Neuronal stem cell (in vitro differentiated cells): ENCODE data around the gene FGFR2.

Experiments
- DNase-seq: peaks from one replicate; pipeline ENCODE4 v3.0.0-alpha.2; 2013; ENCODE audit warnings: low spot score
- H2AFZ ChIP-seq: one replicate; pipeline ENCODE4 v1.6.1; 2013; ENCODE audit warnings: mild to moderate bottlenecking, low read length, inconsistent platforms
- H2AK5ac ChIP-seq: 2 replicates; pipeline ENCODE4 v1.6.1; 2013; ENCODE audit warnings: low read depth, mild to moderate bottlenecking, inconsistent platforms, low read length, moderate library complexity, mixed read lengths
- H2BK120ac ChIP-seq: 2 replicates; pipeline ENCODE4 v1.6.1; 2013; ENCODE audit warnings: low read depth, mild to moderate bottlenecking, inconsistent platforms, low read length, moderate library complexity, mixed read lengths
- H2BK12ac ChIP-seq: one replicate; pipeline ENCODE4 v1.6.1; 2013; ENCODE audit warnings: low read length, inconsistent platforms
- H2BK15ac ChIP-seq: 2 replicates; pipeline ENCODE4 v1.6.1; 2013; ENCODE audit warnings: mild to moderate bottlenecking, low read length, inconsistent platforms, mixed read lengths
- H2BK5ac ChIP-seq: one replicate; pipeline ENCODE4 v1.6.1; 2013; ENCODE audit warnings: inconsistent platforms, mild to moderate bottlenecking, low read length, moderate library complexity
- H3K14ac ChIP-seq: one replicate; pipeline ENCODE4 v1.6.1; 2013; ENCODE audit warnings: low read length, inconsistent platforms
- H3K18ac ChIP-seq: 2 replicates; pipeline ENCODE4 v1.6.1; 2013; ENCODE audit warnings: low read length, inconsistent platforms
- H3K23ac ChIP-seq: 2 replicates; pipeline ENCODE4 v1.6.1; 2013; ENCODE audit warnings: low read depth, mild to moderate bottlenecking, mixed read lengths, low read length, inconsistent platforms; ENCODE audit not compliant: poor library complexity
- H3K27ac ChIP-seq: replicated peaks from 3 replicates; pipeline ENCODE4 v1.5.1; 2013; ENCODE audit warnings: low read length, inconsistent platforms
- H3K27me3 ChIP-seq, 3 experiments: 2 replicates each; pipeline ENCODE4 v1.6.1; 2013; ENCODE audit warnings: low read length in 3 of 3, mild to moderate bottlenecking in 2 of 3, inconsistent platforms in 1 of 3, low read depth in 1 of 3, mixed read lengths in 1 of 3, moderate library complexity in 1 of 3; ENCODE audit not compliant: control insufficient read depth in 3 of 3, insufficient read depth in 3 of 3
- H3K36me3 ChIP-seq, 2 donors: replicated peaks in 1 of 2; 2 replicates each; pipeline ENCODE4 v1.6.1; 2013; ENCODE audit warnings: low read length in 2 of 2; ENCODE audit not compliant: control insufficient read depth in 2 of 2, insufficient read depth in 2 of 2
- H3K4ac ChIP-seq: 2 replicates; pipeline ENCODE4 v1.6.1; 2013; ENCODE audit warnings: inconsistent platforms, mild to moderate bottlenecking, low read length, moderate library complexity
- H3K4me1 ChIP-seq, 2 donors: 1 replicate in 1 of 2; 2 replicates in 1 of 2; pipeline ENCODE4 v1.6.1; 2013; ENCODE audit warnings: low read length in 2 of 2, low read depth in 1 of 2; ENCODE audit not compliant: control insufficient read depth in 2 of 2, insufficient read depth in 1 of 2
- H3K4me2 ChIP-seq: one replicate; pipeline ENCODE4 v1.6.1; 2013; ENCODE audit warnings: mild to moderate bottlenecking, low read length, inconsistent platforms; ENCODE audit not compliant: insufficient read depth, poor library complexity, severe bottlenecking
- H3K4me3 ChIP-seq, 2 donors: 2 replicates each; pipeline ENCODE4 v1.5.1; 2013; ENCODE audit warnings: low read length in 2 of 2, mild to moderate bottlenecking in 2 of 2, inconsistent platforms in 1 of 2, moderate library complexity in 1 of 2
- H3K79me1 ChIP-seq: one replicate; pipeline ENCODE4 v1.6.1; 2013; ENCODE audit warnings: low read depth, mild to moderate bottlenecking, inconsistent platforms, low read length, moderate library complexity
- H3K9ac ChIP-seq: one replicate; pipeline ENCODE4 v1.6.1; 2013; ENCODE audit warnings: mild to moderate bottlenecking, low read depth, low read length, inconsistent platforms; ENCODE audit not compliant: poor library complexity
- H3K9me3 ChIP-seq, 2 donors: replicated peaks in 1 of 2; 2 replicates each; pipeline versions ENCODE3 to v1.6.1; 2013; ENCODE audit warnings: low read length in 2 of 2, mild to moderate bottlenecking in 2 of 2, inconsistent platforms in 1 of 2, low read depth in 1 of 2, mixed read lengths in 1 of 2, moderate library complexity in 1 of 2; ENCODE audit not compliant: control insufficient read depth in 2 of 2, insufficient read depth in 1 of 2
- H4K8ac ChIP-seq: one replicate; pipeline ENCODE4 v1.6.1; 2013; ENCODE audit warnings: low read depth, mild to moderate bottlenecking, inconsistent platforms, low read length, moderate library complexity
- H4K91ac ChIP-seq: one replicate; pipeline ENCODE4 v1.6.1; 2013; ENCODE audit warnings: low read length, low read depth, mild to moderate bottlenecking, inconsistent platforms; ENCODE audit not compliant: poor library complexity
- WGBS, 2 donors: extraction: QIAGEN DNeasy Blood & Tissue Kit; methylation state at CpG; one replicate each; pipeline ENCODE4 v1.1.7; 2013; ENCODE audit warnings: missing lambda C conversion rate in 2 of 2, mixed read lengths in 1 of 2; ENCODE audit not compliant: insufficient read length in 2 of 2, insufficient replicate concordance in 1 of 2; ENCODE audit errors: extremely low coverage in 2 of 2; 5-methylcytosine and 5-hydroxymethylcytosine counted together

The FGFR2 gene

DNA sequence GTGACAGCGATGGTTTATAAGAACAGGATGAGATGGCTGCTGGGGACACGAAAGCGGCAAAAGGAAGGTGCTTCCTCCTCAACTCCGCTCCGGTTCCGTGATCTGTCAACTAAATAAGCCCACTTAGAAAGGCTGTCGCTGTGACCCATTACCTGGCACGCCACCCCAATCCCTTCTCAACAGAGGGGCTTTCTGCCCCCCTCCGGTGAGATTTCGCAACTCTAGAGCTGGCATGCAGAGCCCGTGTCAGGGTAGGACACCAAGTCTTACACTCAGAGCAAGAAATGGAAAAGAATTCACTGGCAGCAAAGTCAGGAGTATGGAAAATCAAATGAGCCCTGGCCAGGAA is 66.4 kb downstream of the FGFR2 start:
- no peak for DNase-seq
- Histone ChIP-seq H2BK12ac (no peak overlapping the region), H2BK5ac (no peak overlapping the region), H3K27ac (no peak overlapping the region), H3K23ac (no peak overlapping the region), H3K4me3 (no peak overlapping the region), H4K91ac (no peak overlapping the region), H3K18ac (no peak overlapping the region), H3K4ac (no peak overlapping the region), H3K36me3 (no peaks in the 10 kb centered on the region), H2BK15ac (no peak overlapping the region), H3K14ac (no peak overlapping the region), H3K9ac (no peak overlapping the region), H2AFZ (no peak overlapping the region), H2AK5ac (no peak overlapping the region), H3K79me1 (no peaks in the 10 kb centered on the region), H3K9me3 (no peaks in the 10 kb centered on the region), H3K4me2 (no peak overlapping the region), H3K4me1 (peaks cover 8 to 17% of the 10 kb centered on the region in 2 donors), H3K27me3 (no peaks in the 10 kb centered on the region), H2BK120ac (no peak overlapping the region), H4K8ac (no peak overlapping the region)
- no CpG with 5 or more reads among the region's 11 CpGs for whole genome bisulfite sequencing, 2 donors

GRCh38 chr10:121531076-121531829 is 67.0 kb downstream of the FGFR2 start:
- Histone ChIP-seq H3K9ac (no peak overlapping the region), H4K8ac (no peak overlapping the region), H3K36me3 (no peaks in the 10 kb centered on the region), H4K91ac (no peak overlapping the region), H2AK5ac (no peak overlapping the region), H3K4me3 (peak overlapping the region in 1 of 2 donors; percentile 9), H3K4me2 (no peak overlapping the region), H3K27ac (no peak overlapping the region), H3K27me3 (no peaks in the 10 kb centered on the region), H3K4me1 (peaks cover 13 to 20% of the 10 kb centered on the region in 2 donors), H3K79me1 (no peaks in the 10 kb centered on the region), H2BK15ac (no peak overlapping the region), H3K4ac (no peak overlapping the region), H2BK120ac (no peak overlapping the region), H3K14ac (no peak overlapping the region), H2BK5ac (no peak overlapping the region), H2AFZ (no peak overlapping the region), H3K18ac (no peak overlapping the region), H3K9me3 (no peaks in the 10 kb centered on the region), H2BK12ac (no peak overlapping the region), H3K23ac (no peak overlapping the region)
- WGBS, 2 donors = no CpG with 5 or more reads among the region's 13 CpGs
- no peak for DNase-seq

GRCh38 chr10:121530481-121531075 is 67.7 kb downstream of the FGFR2 start:
- Histone ChIP-seq H3K14ac (no peak overlapping the region), H3K18ac (no peak overlapping the region), H3K9ac (no peak overlapping the region), H2BK15ac (no peak overlapping the region), H3K4me1 (peaks cover 18 to 23% of the 10 kb centered on the region in 2 donors), H3K27me3 (no peaks in the 10 kb centered on the region), H3K36me3 (no peaks in the 10 kb centered on the region), H3K27ac (no peak overlapping the region), H3K9me3 (no peaks in the 10 kb centered on the region), H2AK5ac (no peak overlapping the region), H4K91ac (no peak overlapping the region), H4K8ac (no peak overlapping the region), H3K4me2 (no peak overlapping the region), H2BK12ac (no peak overlapping the region), H2BK120ac (no peak overlapping the region), H2AFZ (no peak overlapping the region), H3K4me3 (no peak overlapping the region), H3K4ac (no peak overlapping the region), H2BK5ac (no peak overlapping the region), H3K23ac (no peak overlapping the region), H3K79me1 (no peaks in the 10 kb centered on the region)
- DNase-seq = no peak
- WGBS, 2 donors = no CpG with 5 or more reads among the region's 7 CpGs

DNA sequence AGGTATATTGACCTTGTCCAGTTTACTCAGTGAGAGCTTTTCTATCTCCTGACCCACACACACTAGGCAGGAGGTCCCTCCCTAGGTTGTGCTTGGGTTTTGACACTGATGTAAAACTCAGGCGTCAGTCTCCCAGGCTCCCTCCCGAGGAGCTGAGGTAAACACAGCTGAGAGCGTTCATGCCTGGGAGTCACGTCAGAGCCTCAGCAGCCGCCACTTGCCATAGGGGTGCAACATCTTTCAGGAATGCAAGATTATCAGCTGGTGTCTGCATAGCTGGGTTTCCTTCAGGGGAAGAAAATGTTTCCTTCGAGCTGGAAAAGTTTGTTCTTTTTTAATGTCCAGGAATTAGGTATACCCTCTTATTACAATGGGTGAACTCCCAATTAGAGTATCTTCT is 70.6 kb downstream of the FGFR2 start:
- H2AK5ac ChIP-seq = no peak overlapping the region
- no peak overlapping the region for H3K27ac ChIP-seq
- H3K4me1 ChIP-seq = peaks cover 18 to 28% of the 10 kb centered on the region in 2 donors
- H3K23ac ChIP-seq = no peak overlapping the region
- no peaks in the 10 kb centered on the region for H3K36me3 ChIP-seq
- H3K14ac ChIP-seq = no peak overlapping the region
- no peak overlapping the region for H3K4me2 ChIP-seq
- H3K4me3 ChIP-seq = no peak overlapping the region
- H3K9ac ChIP-seq = no peak overlapping the region
- no peaks in the 10 kb centered on the region for H3K79me1 ChIP-seq
- no peak overlapping the region for H2BK15ac ChIP-seq
- no peak overlapping the region for H4K8ac ChIP-seq
- H3K9me3 ChIP-seq = no peaks in the 10 kb centered on the region
- peaks cover 0 to 2% (median 0%) of the 10 kb centered on the region in 3 experiments for H3K27me3 ChIP-seq
- H3K18ac ChIP-seq = no peak overlapping the region
- DNase-seq = peak; percentile 37
- H3K4ac ChIP-seq = no peak overlapping the region
- no peak overlapping the region for H2BK5ac ChIP-seq
- no peak overlapping the region for H2BK12ac ChIP-seq
- no peak overlapping the region for H2BK120ac ChIP-seq
- H4K91ac ChIP-seq = no peak overlapping the region
- no peak overlapping the region for H2AFZ ChIP-seq
- no CpG with 5 or more reads among the region's 6 CpGs for WGBS, 2 donors
